Esophagus squamous epithelium (tissue), 5 donors: ENCODE data around the gene ADGRG3. TPM values are rescaled to one million over a fixed set of nuclear protein-coding genes. Genes with fewer than 3 reads are reported as not detected.

Experiments used
- DNase-seq: peaks from one replicate; lab custom pipeline; 2025; lab: John Stamatoyannopoulos, UW
- H3K27ac ChIP-seq, 4 donors: fragments of 200-600 bp; sonication (generic); one replicate each; pipeline ENCODE4 v1.5.1; 2016 to 2019; ENCODE audit warnings: mild to moderate bottlenecking in 1 of 4
- H3K27me3 ChIP-seq, 4 donors: fragments of 200-600 bp; sonication (generic); 1 replicate in 3 of 4; 2 replicates in 1 of 4; pipeline versions ENCODE4 v1.5.1 to v1.6.0; 2017 to 2021; ENCODE audit warnings: antibody characterized with exemption in 1 of 4
- H3K36me3 ChIP-seq, 3 donors: fragments of 200-600 bp; sonication (generic); one replicate each; pipeline ENCODE4 v1.5.1; 2016 to 2019
- H3K4me1 ChIP-seq, 3 donors: fragments of 200-600 bp; sonication (generic); one replicate each; pipeline ENCODE4 v1.5.1; 2017 to 2019
- H3K4me3 ChIP-seq, 4 donors: fragments of 200-600 bp; sonication (generic); 1 replicate in 3 of 4; 2 replicates in 1 of 4; pipeline ENCODE4 v1.5.1; 2016 to 2019; ENCODE audit warnings: mild to moderate bottlenecking in 2 of 4, moderate library complexity in 1 of 4
- H3K9me3 ChIP-seq, 3 donors: fragments of 200-600 bp; sonication (generic); one replicate each; pipeline ENCODE4 v1.5.1; 2016 to 2019
- POLR2A ChIP-seq, 4 donors: fragments of 450-650 bp; IDR thresholded peaks; one replicate each; pipeline ENCODE4 v1.6.1; 2017; ENCODE audit warnings: antibody characterized with exemption in 4 of 4, mild to moderate bottlenecking in 4 of 4, moderate library complexity in 3 of 4
- WGBS, 2 donors: methylation state at CpG; one replicate each; pipeline ENCODE4 v1.1.5; 2018; 5-methylcytosine and 5-hydroxymethylcytosine counted together
- intact Hi-C: fragments of 100-400 bp; cut with DNase I; formaldehyde crosslinking; loops from one replicate; pipeline ENCODE4 v1.15.0; 2022
- total RNA-seq, 4 donors: library from RNA; depleted of rRNA; stranded (reverse); fragments of >200 nt; gene quantifications; one replicate each; pipeline ENCODE4 v1.1.0, GENCODE V29; 2016
- TF ChIP-seq, protein P1 (sequence below), 6 experiments: fragments of 450-650 bp in 4 of 6; fragments of 200-600 bp in 2 of 6; sonication (generic) in 2 of 6; IDR thresholded peaks; one replicate each; pipeline ENCODE4 v1.5.1; 2016 to 2019; ENCODE audit warnings: antibody characterized with exemption in 6 of 6, mild to moderate bottlenecking in 4 of 6, moderate library complexity in 4 of 6
- donor health status: DM: yes; HTN: yes; CAD: no.

ADGRG3 gene
- total RNA-seq, 4 donors from 2014 or later = 1.5 to 3.9 (median 2.1) TPM; not detected in 1

DNA sequence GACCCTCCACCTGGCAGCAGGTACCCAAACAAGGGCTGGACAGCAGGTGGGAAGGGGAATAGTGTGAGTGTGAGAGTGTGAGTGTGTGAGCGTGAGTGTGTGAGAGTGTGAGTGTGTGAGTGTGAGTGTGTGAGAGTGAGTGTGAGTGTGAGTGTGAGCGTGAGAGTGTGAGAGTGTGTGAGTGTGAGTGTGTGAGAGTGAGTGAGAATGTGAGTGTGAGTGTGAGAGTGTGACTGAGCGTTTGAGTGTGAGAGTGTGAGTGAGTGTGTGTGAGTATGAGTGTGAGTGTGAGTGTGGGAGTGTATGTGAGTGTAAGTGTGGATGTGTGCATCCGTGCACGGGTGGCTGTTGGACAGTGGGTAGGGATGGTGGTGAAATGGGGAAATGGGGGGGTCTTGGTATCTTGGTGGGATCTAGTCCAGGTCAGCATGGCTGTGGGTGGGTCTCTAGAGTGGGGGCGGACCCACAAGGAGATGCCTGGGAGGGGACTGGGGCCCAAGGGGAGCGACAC lies 39.3 kb upstream of the ADGRG3 start:
- no peak for TF ChIP-seq POLR2A (IDR thresholded peaks at IDR 0.05)
- TF ChIP-seq, protein P1, sequence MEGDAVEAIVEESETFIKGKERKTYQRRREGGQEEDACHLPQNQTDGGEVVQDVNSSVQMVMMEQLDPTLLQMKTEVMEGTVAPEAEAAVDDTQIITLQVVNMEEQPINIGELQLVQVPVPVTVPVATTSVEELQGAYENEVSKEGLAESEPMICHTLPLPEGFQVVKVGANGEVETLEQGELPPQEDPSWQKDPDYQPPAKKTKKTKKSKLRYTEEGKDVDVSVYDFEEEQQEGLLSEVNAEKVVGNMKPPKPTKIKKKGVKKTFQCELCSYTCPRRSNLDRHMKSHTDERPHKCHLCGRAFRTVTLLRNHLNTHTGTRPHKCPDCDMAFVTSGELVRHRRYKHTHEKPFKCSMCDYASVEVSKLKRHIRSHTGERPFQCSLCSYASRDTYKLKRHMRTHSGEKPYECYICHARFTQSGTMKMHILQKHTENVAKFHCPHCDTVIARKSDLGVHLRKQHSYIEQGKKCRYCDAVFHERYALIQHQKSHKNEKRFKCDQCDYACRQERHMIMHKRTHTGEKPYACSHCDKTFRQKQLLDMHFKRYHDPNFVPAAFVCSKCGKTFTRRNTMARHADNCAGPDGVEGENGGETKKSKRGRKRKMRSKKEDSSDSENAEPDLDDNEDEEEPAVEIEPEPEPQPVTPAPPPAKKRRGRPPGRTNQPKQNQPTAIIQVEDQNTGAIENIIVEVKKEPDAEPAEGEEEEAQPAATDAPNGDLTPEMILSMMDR (IDR thresholded peaks at IDR 0.05) = no peak
- Histone ChIP-seq H3K9me3 (no peaks in the 10 kb centered on the region), H3K4me3 (peak overlapping the region; percentile 2 to 60 (median 36)), H3K4me1 (peaks cover 21 to 88% (median 23%) of the 10 kb centered on the region in 3 donors), H3K27me3 (peaks cover 0 to 6% (median 0%) of the 10 kb centered on the region in 4 donors), H3K27ac (peak overlapping the region; percentile 74 to 83 (median 76)), H3K36me3 (no peaks in the 10 kb centered on the region)
- no peak for DNase-seq
- WGBS, 2 donors = 46 to 64% methylated on average over 6 to 7 of the region's 7 CpGs
- intact Hi-C loops = no loop called here

DNA sequence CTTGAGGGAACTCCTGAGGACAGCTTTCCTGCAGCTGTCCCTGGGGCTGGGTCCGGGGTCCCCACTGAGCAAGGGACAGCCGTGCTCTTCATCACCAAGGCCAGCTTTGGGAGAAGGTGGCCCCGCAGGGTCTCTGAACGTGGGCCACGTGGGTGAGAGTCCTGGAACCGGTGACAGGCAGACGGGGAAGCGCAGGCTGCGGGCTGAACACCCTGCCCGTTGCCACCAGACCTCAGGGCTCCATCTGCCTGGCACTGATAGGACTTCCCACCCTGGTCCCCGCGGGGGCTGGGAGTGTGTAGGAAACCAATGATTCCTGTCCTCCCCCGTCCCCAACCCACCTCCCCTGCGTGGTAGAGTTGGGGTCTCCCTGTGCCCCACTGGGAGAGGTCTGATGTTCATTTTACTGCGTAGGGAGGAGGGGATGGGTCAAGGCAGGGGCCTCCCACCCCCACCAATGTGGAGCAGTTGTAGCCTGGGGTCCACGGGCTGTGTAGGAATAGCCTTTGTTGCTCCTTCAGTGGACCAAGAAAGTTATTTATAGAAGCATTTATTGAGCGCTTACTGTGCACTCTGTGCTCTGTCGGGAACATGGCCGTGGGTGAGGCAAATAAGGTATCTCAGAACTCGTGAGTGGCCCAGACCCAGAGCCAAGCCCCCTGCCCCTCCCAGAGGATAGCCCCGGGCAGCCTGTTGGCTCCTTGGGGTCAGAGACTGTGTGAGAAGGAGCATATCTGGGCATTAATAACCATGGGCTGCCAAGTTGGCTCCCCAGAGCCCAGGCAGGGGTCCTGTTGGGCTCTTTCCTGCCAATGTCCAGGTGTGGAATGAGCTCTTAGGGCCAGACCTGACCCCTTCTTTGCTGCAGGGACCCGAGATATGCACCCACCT lies 38.3 kb upstream of the ADGRG3 start:
- H3K9me3 ChIP-seq = no peaks in the 10 kb centered on the region
- H3K4me3 ChIP-seq = peak overlapping the region; percentile 2 to 60 (median 36)
- H3K4me1 ChIP-seq = peaks cover 23 to 88% (median 27%) of the 10 kb centered on the region in 3 donors
- 52 to 53% methylated on average over 10 to 18 of the region's 22 CpGs for WGBS, 2 donors
- no peak for TF ChIP-seq POLR2A (IDR thresholded peaks at IDR 0.05)
- TF ChIP-seq, protein P1 (IDR thresholded peaks at IDR 0.05) = no peak
- no peaks in the 10 kb centered on the region for H3K36me3 ChIP-seq
- intact Hi-C loops = no loop called here
- no peak for DNase-seq
- peaks cover 0 to 6% (median 0%) of the 10 kb centered on the region in 4 donors for H3K27me3 ChIP-seq
- peak overlapping the region; percentile 1 to 83 (median 76) for H3K27ac ChIP-seq

DNA sequence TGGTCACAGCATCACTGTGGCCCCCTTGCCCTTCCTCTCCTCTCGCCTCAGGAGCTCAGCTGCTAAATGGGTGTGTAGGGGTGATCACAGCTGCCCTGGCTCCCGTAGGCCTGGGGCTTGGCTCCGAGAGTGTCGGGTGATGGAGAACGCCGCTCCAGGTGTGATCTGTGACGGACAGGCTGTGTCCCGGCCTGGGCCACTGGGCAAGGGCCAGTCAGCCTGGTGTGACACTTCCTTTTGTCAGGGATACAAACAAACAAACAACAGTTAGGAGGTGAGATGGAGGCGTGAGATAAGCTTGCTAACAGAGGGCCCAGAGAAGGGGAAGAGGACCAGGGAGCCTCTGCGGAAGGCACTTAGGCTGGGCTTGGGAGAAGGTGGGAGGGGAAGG lies 37.7 kb upstream of the ADGRG3 start:
- no peak for TF ChIP-seq POLR2A (IDR thresholded peaks at IDR 0.05)
- TF ChIP-seq, protein P1 (IDR thresholded peaks at IDR 0.05) = no peak
- no peak for DNase-seq
- 58 to 95% methylated on average over 2 to 9 of the region's 10 CpGs for WGBS, 2 donors
- peak overlapping the region in 3 of 4 donors; percentile 33 to 60 (median 39) for H3K4me3 ChIP-seq
- peaks cover 23 to 88% (median 30%) of the 10 kb centered on the region in 3 donors for H3K4me1 ChIP-seq
- intact Hi-C loops = no loop called here
- H3K27me3 ChIP-seq = peaks cover 0 to 11% (median 0%) of the 10 kb centered on the region in 4 donors
- no peaks in the 10 kb centered on the region for H3K36me3 ChIP-seq
- H3K27ac ChIP-seq = peak overlapping the region in 3 of 4 donors; percentile 74 to 83 (median 79)
- H3K9me3 ChIP-seq = no peaks in the 10 kb centered on the region

DNA sequence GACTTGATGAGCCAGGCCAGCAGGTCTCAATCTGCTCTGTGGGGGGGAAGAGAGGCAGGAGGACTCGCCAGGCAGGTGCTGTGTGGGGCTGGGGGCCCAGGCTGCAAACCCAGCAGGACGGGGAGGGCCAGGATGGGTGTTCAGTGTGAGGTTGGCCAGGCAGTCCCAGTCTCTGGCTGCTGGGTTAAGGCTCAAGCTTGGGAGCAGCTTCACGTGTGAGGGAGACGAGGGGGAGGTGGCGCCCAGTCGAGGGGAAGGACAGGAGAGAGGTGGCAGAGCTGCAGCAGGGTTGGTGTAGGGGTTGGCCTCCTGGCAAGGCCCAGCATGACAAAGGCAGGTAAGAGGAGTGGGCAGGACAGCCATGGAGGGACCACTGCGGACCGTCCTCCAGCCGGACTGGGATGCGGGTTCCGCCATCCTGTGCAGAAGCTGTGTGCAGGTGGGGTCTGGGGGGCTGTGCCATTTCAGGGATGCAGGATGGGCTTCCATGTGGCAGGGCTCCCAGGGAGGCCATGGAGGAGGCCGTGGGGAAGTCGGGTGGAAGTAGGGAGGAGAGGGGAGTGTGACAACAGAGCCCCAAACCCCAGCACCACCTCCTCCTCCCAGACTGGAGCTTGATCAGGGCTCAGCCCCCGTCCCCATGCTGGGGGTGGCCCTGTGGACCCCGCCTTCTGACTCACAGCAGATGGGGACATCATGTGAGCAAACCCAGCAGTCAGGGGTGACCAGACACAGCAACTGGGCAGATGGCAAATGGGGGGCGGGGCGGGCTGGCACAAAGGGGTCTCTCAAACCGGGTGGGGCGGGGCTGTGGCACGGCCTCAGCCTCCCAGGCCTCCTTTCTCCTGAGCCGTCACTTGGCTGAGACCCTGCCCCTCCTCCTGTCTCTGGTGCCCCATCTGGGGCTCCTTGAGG lies 36.9 kb upstream of the ADGRG3 start:
- Histone ChIP-seq H3K27me3 (peaks cover 0 to 17% (median 0%) of the 10 kb centered on the region in 4 donors), H3K4me1 (peaks cover 23 to 93% (median 30%) of the 10 kb centered on the region in 3 donors), H3K36me3 (no peaks in the 10 kb centered on the region), H3K27ac (peak overlapping the region in 2 of 4 donors; percentile 74 to 83), H3K4me3 (peak overlapping the region in 2 of 4 donors; percentile 39 to 60), H3K9me3 (no peaks in the 10 kb centered on the region)
- no peak for TF ChIP-seq POLR2A (IDR thresholded peaks at IDR 0.05)
- TF ChIP-seq, protein P1 (IDR thresholded peaks at IDR 0.05) = no peak
- intact Hi-C loops = no loop called here
- WGBS, 2 donors = 71 to 80% methylated on average over 10 to 12 of the region's 21 CpGs
- no peak for DNase-seq
